Spleen (tissue), 11 donors: ENCODE measurements around the gene ALDH1A2. TPM values are rescaled to one million over a fixed set of nuclear protein-coding genes. Genes with fewer than 3 reads are reported as not detected.

Source experiments
- DNase-seq: peaks from one replicate; pipeline ENCODE4 v3.0.0-alpha.2; 2020
- H3K27ac ChIP-seq, 8 donors: fragments of 200-600 bp; sonication (generic) in 7 of 8; 1 replicate in 4 of 8; 2 replicates in 4 of 8; pipeline versions ENCODE4 v1.5.0 to v1.8.0; 2016 to 2021; ENCODE audit warnings: inconsistent platforms in 4 of 8, mild to moderate bottlenecking in 4 of 8, moderate library complexity in 1 of 8
- H3K27me3 ChIP-seq, 7 donors: fragments of 200-600 bp; sonication (generic) in 6 of 7; replicated peaks in 1 of 7; 1 replicate in 4 of 7; 2 replicates in 3 of 7; pipeline versions ENCODE4 v1.5.0 to v1.8.0; 2016 to 2021; ENCODE audit warnings: inconsistent platforms in 3 of 7, mild to moderate bottlenecking in 1 of 7
- H3K36me3 ChIP-seq, 6 donors: fragments of 200-600 bp; sonication (generic) in 5 of 6; 1 replicate in 4 of 6; 2 replicates in 2 of 6; pipeline versions ENCODE4 v1.5.0 to v1.8.0; 2016 to 2021; ENCODE audit warnings: inconsistent platforms in 2 of 6
- H3K4me1 ChIP-seq, 6 donors: fragments of 200-600 bp; sonication (generic) in 5 of 6; 1 replicate in 3 of 6; 2 replicates in 3 of 6; pipeline versions ENCODE4 v1.5.0 to v1.8.0; 2016 to 2021; ENCODE audit warnings: inconsistent platforms in 3 of 6
- H3K4me3 ChIP-seq, 8 donors: fragments of 200-600 bp; sonication (generic) in 7 of 8; 1 replicate in 4 of 8; 2 replicates in 4 of 8; pipeline versions ENCODE4 v1.5.0 to v1.8.0; 2016 to 2021; ENCODE audit warnings: inconsistent platforms in 4 of 8, mild to moderate bottlenecking in 4 of 8, moderate library complexity in 2 of 8
- H3K9me3 ChIP-seq, 8 donors: fragments of 200-600 bp; sonication (generic) in 7 of 8; 1 replicate in 4 of 8; 2 replicates in 4 of 8; pipeline versions ENCODE4 v1.5.0 to v1.8.0; 2016 to 2021; ENCODE audit warnings: inconsistent platforms in 4 of 8
- CTCF ChIP-seq, 11 experiments: fragments of 200-600 bp in 7 of 11; fragments of 450-650 bp in 4 of 11; sonication (generic) in 4 of 11; IDR thresholded peaks in 8 of 11; conservative IDR thresholded peaks in 3 of 11; 1 replicate in 7 of 11; 2 replicates in 4 of 11; pipeline versions ENCODE4 v1.4.0 to v1.8.0; 2016 to 2021; ENCODE audit warnings: antibody characterized with exemption in 11 of 11, inconsistent platforms in 4 of 11, mild to moderate bottlenecking in 1 of 11
- POLR2A ChIP-seq, 3 donors: fragments of 450-650 bp; IDR thresholded peaks; one replicate each; pipeline ENCODE4 v1.5.1; 2017; ENCODE audit warnings: antibody characterized with exemption in 3 of 3, mild to moderate bottlenecking in 1 of 3
- POLR2AphosphoS5 ChIP-seq, 3 donors: sonication (generic); formaldehyde crosslinking; IDR thresholded peaks; one replicate each; pipeline ENCODE4 v1.5.1; 2017; ENCODE audit warnings: antibody characterized with exemption in 3 of 3
- WGBS, 5 donors: extraction: QIAGEN DNeasy Blood & Tissue Kit in 3 of 5; methylation state at CpG; one replicate each; pipeline versions ENCODE4 v1.1.5 to v1.1.7; 2013 to 2018; 5-methylcytosine and 5-hydroxymethylcytosine counted together
- intact Hi-C: fragments of 100-400 bp; cut with DNase I; formaldehyde crosslinking; loops from one replicate; pipeline ENCODE4 v1.15.0; 2023; ENCODE audit warnings: low total_unique reads
- polyA plus RNA-seq, 3 donors: library from polyadenylated mRNA; stranded (reverse); fragments of 200-250 nt; gene quantifications; one replicate each; pipeline ENCODE4 v1.2.1, GENCODE V29; 2013
- total RNA-seq, 7 donors: library from RNA; depleted of rRNA in 3 of 7; stranded (reverse); fragments of >200 nt in 3 of 7; fragmentation: NEBNext Ultra II Directional in 4 of 7; extraction: Animal tissue kit (Norgen Biotek cat#: 25700) in 4 of 7; gene quantifications; one replicate each; pipeline versions ENCODE4 v1.1.0 to v1.2.1, GENCODE V29; 2016 to 2021
- donor health status: healthy with polysubstance abuse.
- donor health status: DM: no; HTN: no; CAD: no; lungs with moderate emphysema.
- donor health status: DM: no; HTN: no; CAD: no.
- donor health status: Bipolar disorder and iron deficiency.
- donor health status: healthy.
- donor health status: DM: no; HTN: no; CAD: no.
- donor health status: DM: yes; HTN: yes; CAD: no.

Gene ALDH1A2
- total and polyA plus RNA-seq, 10 donors = 0.26 to 20.3 (median 4.8) TPM

- H3K9me3 ChIP-seq = peaks cover 0 to 32% (median 23%) of the 10 kb centered on the region in 8 donors
- no peaks in the 10 kb centered on the region for H3K4me1 ChIP-seq
- WGBS, 5 donors = 64 to 80% (median 77%) methylated on average over 5 of the region's 5 CpGs
- no peak overlapping the region for H3K27ac ChIP-seq
- TF ChIP-seq POLR2AphosphoS5 (IDR thresholded peaks at IDR 0.05) (no peak), CTCF (IDR thresholded peaks at IDR 0.05 in 8 of 11, conservative IDR thresholded peaks at IDR 0.05 in 3 of 11) (no peak), POLR2A (IDR thresholded peaks at IDR 0.05) (no peak)
- no peaks in the 10 kb centered on the region for H3K36me3 ChIP-seq
- no peak overlapping the region for H3K4me3 ChIP-seq
- no peak for DNase-seq
- intact Hi-C loops = no loop called here
- H3K27me3 ChIP-seq = no peaks in the 10 kb centered on the region
These were observed 45.8 kb downstream of the ALDH1A2 start for GRCh38 chr15:58019503-58020376.

- Histone ChIP-seq H3K27ac (no peak overlapping the region), H3K4me3 (no peak overlapping the region), H3K4me1 (no peaks in the 10 kb centered on the region), H3K9me3 (peaks cover 0 to 13% (median 4%) of the 10 kb centered on the region in 8 donors), H3K36me3 (no peaks in the 10 kb centered on the region), H3K27me3 (peaks cover 0 to 13% (median 0%) of the 10 kb centered on the region in 7 donors)
- 92 to 98% (median 95%) methylated on average over 1 of the region's 1 CpG for WGBS, 5 donors
- TF ChIP-seq POLR2AphosphoS5 (IDR thresholded peaks at IDR 0.05) (no peak), POLR2A (IDR thresholded peaks at IDR 0.05) (no peak), CTCF (IDR thresholded peaks at IDR 0.05 in 8 of 11, conservative IDR thresholded peaks at IDR 0.05 in 3 of 11) (no peak)
- no peak for DNase-seq
- intact Hi-C loops = no loop called here
These were observed 47.6 kb downstream of the ALDH1A2 start for GRCh38 chr15:58017869-58018268.

- Histone ChIP-seq H3K4me1 (no peaks in the 10 kb centered on the region), H3K9me3 (peaks cover 0 to 1% (median 0%) of the 10 kb centered on the region in 8 donors), H3K36me3 (no peaks in the 10 kb centered on the region), H3K27me3 (peaks cover 0 to 25% (median 0%) of the 10 kb centered on the region in 7 donors), H3K27ac (no peak overlapping the region), H3K4me3 (no peak overlapping the region)
- no peak for TF ChIP-seq POLR2A (IDR thresholded peaks at IDR 0.05)
- TF ChIP-seq CTCF (IDR thresholded peaks at IDR 0.05 in 8 of 11, conservative IDR thresholded peaks at IDR 0.05 in 3 of 11) = no peak
- TF ChIP-seq POLR2AphosphoS5 (IDR thresholded peaks at IDR 0.05) = no peak
- intact Hi-C loops = no loop called here
- WGBS, 5 donors = 39 to 62% (median 51%) methylated on average over 2 of the region's 2 CpGs
- no peak for DNase-seq
These were observed 48.8 kb downstream of the ALDH1A2 start for GRCh38 chr15:58016581-58017175.

- Histone ChIP-seq H3K36me3 (no peaks in the 10 kb centered on the region), H3K4me3 (no peak overlapping the region), H3K9me3 (no peaks in the 10 kb centered on the region), H3K4me1 (no peaks in the 10 kb centered on the region), H3K27me3 (peaks cover 0 to 26% (median 0%) of the 10 kb centered on the region in 7 donors), H3K27ac (no peak overlapping the region)
- TF ChIP-seq POLR2AphosphoS5 (IDR thresholded peaks at IDR 0.05) = no peak
- TF ChIP-seq CTCF (IDR thresholded peaks at IDR 0.05 in 8 of 11, conservative IDR thresholded peaks at IDR 0.05 in 3 of 11) = no peak
- TF ChIP-seq POLR2A (IDR thresholded peaks at IDR 0.05) = no peak
- no peak for DNase-seq
- 76 to 98% (median 87%) methylated on average over 1 of the region's 1 CpG for WGBS, 5 donors
- intact Hi-C loops = no loop called here
These were observed 49.9 kb downstream of the ALDH1A2 start for GRCh38 chr15:58015565-58015964.
